Mesenchymal stem cell (in vitro differentiated cells and primary cell): ENCODE measurements around the gene HDAC4.
A peak's percentile ranks its signal among the peaks of the same experiment; 100 is the strongest.

Experiments
- DNase-seq: peaks from one replicate; pipeline ENCODE4 v3.0.0-alpha.2; 2013
- H2AFZ ChIP-seq: one replicate; pipeline ENCODE4 v1.6.1; 2013; ENCODE audit warnings: low read depth, mild to moderate bottlenecking, control low read depth, inconsistent platforms, low read length, moderate library complexity
- H2AK5ac ChIP-seq: 2 replicates; pipeline ENCODE4 v1.6.1; 2013; ENCODE audit warnings: low read length, moderate library complexity, mild to moderate bottlenecking, inconsistent platforms; ENCODE audit not compliant: severe bottlenecking
- H2BK120ac ChIP-seq: one replicate; pipeline ENCODE4 v1.6.1; 2013; ENCODE audit warnings: low read depth, mild to moderate bottlenecking, inconsistent platforms, low read length, moderate library complexity
- H2BK12ac ChIP-seq, 2 experiments: one replicate each; pipeline ENCODE4 v1.6.1; 2013; ENCODE audit warnings: inconsistent platforms in 2 of 2, low read length in 2 of 2, mild to moderate bottlenecking in 2 of 2, moderate library complexity in 2 of 2, control low read depth in 1 of 2
- H2BK15ac ChIP-seq: one replicate; pipeline ENCODE4 v1.6.1; 2013; ENCODE audit warnings: mild to moderate bottlenecking, low read depth, inconsistent platforms; ENCODE audit not compliant: poor library complexity, severe bottlenecking
- H2BK5ac ChIP-seq: 2 replicates; pipeline ENCODE4 v1.6.1; 2013; ENCODE audit warnings: low read depth, mild to moderate bottlenecking, low read length, control low read depth, inconsistent platforms; ENCODE audit not compliant: poor library complexity, severe bottlenecking
- H3K14ac ChIP-seq, 2 experiments: one replicate each; pipeline ENCODE4 v1.6.1; 2013; ENCODE audit warnings: inconsistent platforms in 2 of 2, low read length in 2 of 2, control low read depth in 1 of 2, mild to moderate bottlenecking in 1 of 2, moderate library complexity in 1 of 2
- H3K18ac ChIP-seq, 2 experiments: one replicate each; pipeline ENCODE4 v1.6.1; 2013; ENCODE audit warnings: inconsistent platforms in 2 of 2, low read length in 2 of 2, control low read depth in 1 of 2, low read depth in 1 of 2, mild to moderate bottlenecking in 1 of 2
- H3K23ac ChIP-seq, 2 experiments: one replicate each; pipeline ENCODE4 v1.6.1; 2013; ENCODE audit warnings: inconsistent platforms in 2 of 2, low read length in 2 of 2, mild to moderate bottlenecking in 2 of 2, moderate library complexity in 2 of 2, control low read depth in 1 of 2
- H3K27ac ChIP-seq: 2 replicates; pipeline ENCODE4 v1.5.1; 2013; ENCODE audit warnings: mild to moderate bottlenecking, moderate library complexity, low read length, control low read depth, inconsistent platforms; ENCODE audit not compliant: poor library complexity, severe bottlenecking
- H3K27me3 ChIP-seq, 2 experiments: 2 replicates each; pipeline versions ENCODE4 v1.6.1 to v1.7.0; 2013; ENCODE audit warnings: low read length in 2 of 2, mild to moderate bottlenecking in 2 of 2, moderate library complexity in 2 of 2, control low read depth in 1 of 2, inconsistent platforms in 1 of 2; ENCODE audit not compliant: control insufficient read depth in 1 of 2, insufficient read depth in 1 of 2
- H3K36me3 ChIP-seq, 2 experiments: 2 replicates each; pipeline versions ENCODE4 v1.6.1 to v1.7.0; 2013; ENCODE audit warnings: low read length in 2 of 2, control low read depth in 1 of 2, inconsistent platforms in 1 of 2, low read depth in 1 of 2, mild to moderate bottlenecking in 1 of 2; ENCODE audit not compliant: insufficient read depth in 2 of 2, control insufficient read depth in 1 of 2
- H3K4ac ChIP-seq, 2 experiments: one replicate each; pipeline ENCODE4 v1.6.1; 2013; ENCODE audit warnings: inconsistent platforms in 2 of 2, low read length in 2 of 2, mild to moderate bottlenecking in 2 of 2, moderate library complexity in 2 of 2, control low read depth in 1 of 2, low read depth in 1 of 2
- H3K4me1 ChIP-seq: 2 replicates; pipeline ENCODE4 v1.6.1; 2013; ENCODE audit warnings: low read depth, low read length, control low read depth; ENCODE audit not compliant: control insufficient read depth, insufficient read depth
- H3K4me2 ChIP-seq: 2 replicates; pipeline ENCODE4 v1.6.1; 2013; ENCODE audit warnings: low read length, mild to moderate bottlenecking, inconsistent platforms; ENCODE audit not compliant: poor library complexity, severe bottlenecking
- H3K4me3 ChIP-seq, 2 experiments: 2 replicates each; pipeline versions ENCODE4 v1.5.1 to v1.7.0; 2013; ENCODE audit warnings: low read length in 2 of 2, mild to moderate bottlenecking in 2 of 2, control low read depth in 1 of 2, low read depth in 1 of 2; ENCODE audit not compliant: insufficient read depth in 1 of 2
- H3K79me1 ChIP-seq: replicated peaks from 2 replicates; pipeline ENCODE4 v1.6.1; 2013; ENCODE audit warnings: mild to moderate bottlenecking, control low read depth, low read length, inconsistent platforms; ENCODE audit not compliant: poor library complexity, severe bottlenecking
- H3K9ac ChIP-seq: 2 replicates; pipeline ENCODE4 v1.7.0; 2013; ENCODE audit warnings: mild to moderate bottlenecking, low read length, moderate library complexity
- H3K9me3 ChIP-seq: 2 replicates; pipeline ENCODE4 v1.7.0; 2013; ENCODE audit warnings: mild to moderate bottlenecking, low read length; ENCODE audit not compliant: control insufficient read depth
- H4K8ac ChIP-seq: one replicate; pipeline ENCODE4 v1.6.1; 2013; ENCODE audit warnings: inconsistent platforms, mild to moderate bottlenecking, low read length, moderate library complexity
- H4K91ac ChIP-seq: one replicate; pipeline ENCODE4 v1.6.1; 2013; ENCODE audit warnings: mild to moderate bottlenecking, low read length, inconsistent platforms
- WGBS: methylation state at CpG from one replicate; pipeline ENCODE4 v1.1.7; 2013; ENCODE audit warnings: mixed read lengths; 5-methylcytosine and 5-hydroxymethylcytosine counted together

HDAC4 gene

GRCh38 chr2:239206042-239206441, 194.8 kb downstream of the HDAC4 start:
- 97% methylated on average over 4 of the region's 5 CpGs for WGBS
- Histone ChIP-seq H2BK120ac (no peak overlapping the region), H3K79me1 (peaks cover 52% of the 10 kb centered on the region), H3K14ac (no peak overlapping the region), H2BK12ac (no peak overlapping the region), H2BK5ac (no peak overlapping the region), H3K23ac (no peak overlapping the region), H3K27me3 (no peaks in the 10 kb centered on the region), H3K18ac (no peak overlapping the region), H3K4me3 (no peak overlapping the region), H3K9ac (no peak overlapping the region), H4K91ac (no peak overlapping the region), H3K27ac (no peak overlapping the region), H3K9me3 (no peaks in the 10 kb centered on the region), H3K36me3 (peaks cover 0 to 9% of the 10 kb centered on the region in 2 experiments), H3K4ac (no peak overlapping the region), H2AK5ac (no peak overlapping the region), H3K4me1 (peaks cover 1% of the 10 kb centered on the region), H2BK15ac (no peak overlapping the region), H3K4me2 (no peak overlapping the region), H4K8ac (no peak overlapping the region), H2AFZ (no peak overlapping the region)
- DNase-seq = no peak

GRCh38 chr2:239204876-239205468, 195.8 kb downstream of the HDAC4 start:
- no peak for DNase-seq
- peaks cover 0 to 12% of the 10 kb centered on the region in 2 experiments for H3K36me3 ChIP-seq
- H2AK5ac ChIP-seq = no peak overlapping the region
- H3K4me2 ChIP-seq = no peak overlapping the region
- H2AFZ ChIP-seq = no peak overlapping the region
- H3K18ac ChIP-seq = no peak overlapping the region
- H3K79me1 ChIP-seq = peaks cover 55% of the 10 kb centered on the region
- no peak overlapping the region for H3K9ac ChIP-seq
- H3K27me3 ChIP-seq = no peaks in the 10 kb centered on the region
- no peak overlapping the region for H3K4ac ChIP-seq
- H3K14ac ChIP-seq = peak overlapping the region in 1 of 2 experiments; percentile 64
- no peak overlapping the region for H2BK5ac ChIP-seq
- no peak overlapping the region for H3K4me3 ChIP-seq
- H2BK15ac ChIP-seq = no peak overlapping the region
- no peak overlapping the region for H2BK12ac ChIP-seq
- H4K8ac ChIP-seq = peak overlapping the region; percentile 46
- no peaks in the 10 kb centered on the region for H3K9me3 ChIP-seq
- H3K23ac ChIP-seq = no peak overlapping the region
- WGBS = 87% methylated on average over 10 of the region's 11 CpGs
- H4K91ac ChIP-seq = no peak overlapping the region
- H2BK120ac ChIP-seq = no peak overlapping the region
- no peak overlapping the region for H3K27ac ChIP-seq
- peaks cover 4% of the 10 kb centered on the region for H3K4me1 ChIP-seq

- DNase-seq = no peak
- Histone ChIP-seq H3K4me2 (no peak overlapping the region), H3K27ac (no peak overlapping the region), H3K18ac (no peak overlapping the region), H3K27me3 (no peaks in the 10 kb centered on the region), H4K8ac (peak overlapping the region; percentile 33), H2AK5ac (no peak overlapping the region), H2BK5ac (no peak overlapping the region), H3K14ac (no peak overlapping the region), H3K4ac (no peak overlapping the region), H2BK12ac (no peak overlapping the region), H3K9ac (no peak overlapping the region), H3K79me1 (peaks cover 54% of the 10 kb centered on the region), H3K36me3 (peaks cover 0 to 12% of the 10 kb centered on the region in 2 experiments), H2AFZ (no peak overlapping the region), H3K9me3 (no peaks in the 10 kb centered on the region), H2BK15ac (no peak overlapping the region), H3K23ac (no peak overlapping the region), H4K91ac (no peak overlapping the region), H3K4me1 (peaks cover 4% of the 10 kb centered on the region), H3K4me3 (no peak overlapping the region), H2BK120ac (no peak overlapping the region)
- WGBS = 94% methylated on average over 28 of the region's 28 CpGs
Observed at GRCh38 chr2:239204136-239204875, 196.5 kb downstream of the HDAC4 start.

- no peak overlapping the region for H2BK15ac ChIP-seq
- H3K36me3 ChIP-seq = peaks cover 0 to 12% of the 10 kb centered on the region in 2 experiments
- H2BK12ac ChIP-seq = no peak overlapping the region
- no peaks in the 10 kb centered on the region for H3K27me3 ChIP-seq
- 96% methylated on average over 14 of the region's 14 CpGs for WGBS
- peaks cover 4% of the 10 kb centered on the region for H3K4me1 ChIP-seq
- H3K27ac ChIP-seq = no peak overlapping the region
- H3K14ac ChIP-seq = no peak overlapping the region
- no peak overlapping the region for H4K91ac ChIP-seq
- H3K4ac ChIP-seq = no peak overlapping the region
- H3K79me1 ChIP-seq = peaks cover 52% of the 10 kb centered on the region
- H3K9ac ChIP-seq = no peak overlapping the region
- H4K8ac ChIP-seq = no peak overlapping the region
- H3K4me3 ChIP-seq = no peak overlapping the region
- H3K4me2 ChIP-seq = no peak overlapping the region
- H3K18ac ChIP-seq = no peak overlapping the region
- H2AFZ ChIP-seq = no peak overlapping the region
- no peak overlapping the region for H2AK5ac ChIP-seq
- H3K23ac ChIP-seq = no peak overlapping the region
- no peak overlapping the region for H2BK120ac ChIP-seq
- H3K9me3 ChIP-seq = no peaks in the 10 kb centered on the region
- no peak overlapping the region for H2BK5ac ChIP-seq
- DNase-seq = no peak
Observed at GRCh38 chr2:239203443-239204135, 197.2 kb downstream of the HDAC4 start.
